Stimulated activated naive CD4-positive, alpha-beta T cell treated with Interleukin-2 at 50 U/mL for 16 hours (primary cell): ENCODE measurements around the gene PCNX3.
"Not testable (repeated sequence)": the region's sequence is repeated elsewhere in the genome, so short reads cannot be mapped to it uniquely, and the experiment has no call there.

ENCODE experiments used
- DNase-seq: peaks from one replicate; lab custom pipeline; 2025; lab: John Stamatoyannopoulos, UW

The PCNX3 gene

DNA sequence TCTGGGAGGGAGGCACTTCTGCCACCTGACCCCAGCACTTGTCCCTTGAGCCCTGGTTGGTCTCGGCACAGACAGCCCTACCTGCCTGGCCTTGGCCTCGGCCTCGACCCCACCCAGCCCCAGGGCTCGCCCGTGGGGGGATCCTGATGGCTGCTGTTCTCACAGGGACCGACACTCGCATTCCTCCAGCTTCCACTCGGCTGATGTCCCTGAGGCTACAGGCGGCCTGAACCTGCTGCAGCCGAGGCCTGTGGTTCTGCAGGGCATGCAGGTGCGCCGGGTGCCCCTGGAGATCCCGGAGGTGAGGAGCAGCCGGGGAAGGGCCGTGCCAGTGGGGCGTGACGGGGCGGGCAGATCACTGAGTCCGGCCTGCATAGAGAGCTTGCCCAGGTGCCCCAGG is 5.1 kb downstream of the PCNX3 start:
- no peak for DNase-seq

GRCh38 chr11:65621460-65621859 is 5.9 kb downstream of the PCNX3 start:
- DNase-seq, result no peak

DNA sequence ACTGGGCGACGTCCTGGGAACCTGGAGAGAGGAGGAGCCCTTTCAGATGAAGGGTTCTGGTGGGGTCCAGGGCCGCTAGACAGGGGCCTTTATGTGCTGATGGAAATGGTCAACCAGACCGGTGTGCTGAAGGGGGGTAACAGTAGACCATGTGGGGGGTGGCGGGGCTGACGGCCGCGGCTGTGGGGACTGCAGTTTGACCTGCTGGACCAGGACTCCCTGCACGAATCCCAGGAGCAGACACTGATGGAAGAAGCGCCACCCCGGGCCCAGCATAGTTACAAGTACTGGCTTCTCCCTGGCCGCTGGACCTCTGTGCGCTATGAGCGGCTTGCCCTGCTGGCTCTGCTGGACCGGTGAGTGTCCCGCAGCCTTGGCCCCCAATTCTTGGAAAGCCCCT is 6.4 kb downstream of the PCNX3 start:
- no peak for DNase-seq

DNA sequence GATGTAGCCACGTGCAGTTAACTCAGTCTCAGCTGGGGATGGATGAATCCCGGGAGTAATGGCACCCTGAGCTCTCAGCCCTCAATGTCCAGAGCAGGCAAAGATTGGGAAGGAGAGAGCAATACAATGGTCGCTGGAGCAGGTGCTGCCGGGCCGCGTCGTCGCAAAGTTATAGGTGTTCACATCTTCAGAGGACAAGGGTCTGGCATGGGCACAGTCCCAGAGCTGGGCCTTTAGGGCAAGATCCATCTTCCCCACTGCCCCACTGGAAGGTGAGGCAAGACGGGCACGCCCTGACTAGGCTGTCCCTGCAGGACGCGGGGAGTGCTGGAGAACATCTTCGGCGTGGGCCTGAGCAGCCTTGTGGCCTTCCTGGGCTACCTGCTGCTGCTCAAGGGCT is 7.6 kb downstream of the PCNX3 start:
- no peak for DNase-seq

DNA sequence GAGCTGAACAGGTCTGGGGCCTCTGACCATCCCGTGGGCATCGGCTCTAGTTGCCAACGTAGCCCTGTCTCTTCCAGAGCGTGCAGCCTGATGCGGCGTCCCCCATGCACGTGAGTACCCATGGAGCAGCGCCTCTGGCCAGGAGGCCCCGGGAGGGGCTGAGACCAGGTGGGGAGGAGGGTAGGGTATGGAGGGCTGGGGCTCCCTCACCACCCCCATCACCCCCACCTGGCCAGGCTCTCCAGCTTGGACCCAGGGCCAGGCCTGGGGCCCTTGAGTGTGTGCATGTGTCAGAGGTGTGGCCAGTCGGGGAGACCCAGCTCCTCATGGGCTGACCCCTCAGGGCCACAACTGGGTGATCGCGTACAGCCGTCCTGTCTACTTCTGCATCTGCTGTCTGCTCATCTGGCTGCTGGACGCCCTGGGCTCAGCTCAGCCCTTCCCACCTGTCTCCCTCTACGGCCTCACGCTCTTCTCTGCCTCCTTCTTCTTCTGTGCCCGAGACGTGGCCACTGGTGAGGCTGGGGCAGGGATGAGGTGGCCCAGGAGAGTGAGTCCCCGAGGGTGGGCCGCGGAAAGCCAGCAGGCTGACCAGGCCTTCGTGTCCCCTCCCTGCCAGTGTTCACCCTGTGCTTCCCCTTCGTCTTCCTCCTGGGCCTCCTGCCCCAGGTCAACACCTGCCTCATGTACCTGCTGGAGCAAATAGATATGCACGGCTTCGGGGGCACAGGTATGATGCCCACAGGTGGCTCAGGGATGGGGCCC is 8.5 kb downstream of the PCNX3 start:
- no peak for DNase-seq

DNA sequence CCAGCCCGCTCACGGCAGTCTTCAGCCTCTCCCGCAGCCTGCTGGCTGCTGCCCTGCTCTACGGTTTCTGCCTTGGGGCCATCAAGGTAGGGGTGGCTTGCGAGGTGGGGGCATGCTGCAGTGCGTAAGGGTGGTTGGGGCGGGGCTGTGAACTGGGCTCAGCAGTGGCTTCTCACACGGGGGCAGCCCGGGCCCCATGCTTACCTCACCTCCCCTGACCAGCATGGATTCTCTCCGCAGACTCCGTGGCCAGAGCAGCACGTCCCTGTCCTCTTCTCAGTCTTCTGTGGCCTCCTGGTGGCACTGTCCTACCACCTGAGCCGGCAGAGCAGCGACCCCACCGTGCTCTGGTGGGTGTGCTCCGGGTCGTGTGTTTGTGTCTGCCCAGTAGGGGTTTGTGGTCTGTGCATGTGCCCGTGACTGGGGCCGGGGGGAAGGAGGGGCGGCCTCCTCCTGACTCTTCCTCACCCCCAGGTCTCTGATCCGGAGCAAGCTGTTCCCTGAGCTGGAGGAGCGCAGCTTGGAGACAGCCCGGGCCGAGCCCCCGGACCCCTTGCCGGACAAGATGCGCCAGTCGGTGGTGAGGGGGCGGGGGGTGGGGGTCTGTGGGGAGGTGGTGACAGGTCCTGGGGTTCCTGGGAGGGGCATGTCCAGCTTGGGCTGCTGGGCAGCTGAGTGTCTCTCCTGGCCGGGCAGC is 9.5 kb downstream of the PCNX3 start:
- DNase-seq, result no peak

- DNase-seq, result peak; percentile 16
These were observed 10.2 kb downstream of the PCNX3 start for GRCh38 chr11:65625628-65626342.

- DNase-seq, result no peak
These were observed 11.6 kb downstream of the PCNX3 start for GRCh38 chr11:65627202-65627601.

DNA sequence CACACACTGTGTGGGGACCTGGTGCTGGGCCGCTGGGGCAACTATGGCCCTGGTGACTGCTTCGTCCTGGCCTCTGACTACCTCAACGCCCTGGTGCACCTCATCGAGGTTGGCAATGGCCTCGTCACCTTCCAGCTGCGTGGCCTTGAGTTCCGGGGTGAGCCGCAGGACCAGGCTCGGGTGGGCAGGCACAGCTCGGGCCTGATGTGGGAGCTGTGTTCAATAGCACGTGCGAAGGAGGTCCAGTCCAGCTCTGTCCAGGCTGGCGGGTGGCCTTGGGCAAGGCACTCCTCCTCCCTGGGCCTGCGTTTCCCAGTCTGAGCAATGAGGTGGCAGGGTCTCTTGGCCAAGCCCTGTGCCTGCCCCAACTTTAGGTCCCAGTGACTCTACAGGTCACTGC is 14.0 kb downstream of the PCNX3 start:
- DNase-seq, result no peak

GRCh38 chr11:65630215-65630614 is 14.6 kb downstream of the PCNX3 start:
- DNase-seq, result no peak

- DNase-seq, result no peak
These were observed 18.0 kb downstream of the PCNX3 start for GRCh38 chr11:65633390-65634108.

GRCh38 chr11:65634109-65634436 is 18.5 kb downstream of the PCNX3 start:
- DNase-seq, result no peak

- no peak for DNase-seq
These were observed 18.9 kb downstream of the PCNX3 start for GRCh38 chr11:65634440-65634839.

GRCh38 chr11:65634905-65635731 is 19.5 kb downstream of the PCNX3 start:
- DNase-seq, result no peak

DNA sequence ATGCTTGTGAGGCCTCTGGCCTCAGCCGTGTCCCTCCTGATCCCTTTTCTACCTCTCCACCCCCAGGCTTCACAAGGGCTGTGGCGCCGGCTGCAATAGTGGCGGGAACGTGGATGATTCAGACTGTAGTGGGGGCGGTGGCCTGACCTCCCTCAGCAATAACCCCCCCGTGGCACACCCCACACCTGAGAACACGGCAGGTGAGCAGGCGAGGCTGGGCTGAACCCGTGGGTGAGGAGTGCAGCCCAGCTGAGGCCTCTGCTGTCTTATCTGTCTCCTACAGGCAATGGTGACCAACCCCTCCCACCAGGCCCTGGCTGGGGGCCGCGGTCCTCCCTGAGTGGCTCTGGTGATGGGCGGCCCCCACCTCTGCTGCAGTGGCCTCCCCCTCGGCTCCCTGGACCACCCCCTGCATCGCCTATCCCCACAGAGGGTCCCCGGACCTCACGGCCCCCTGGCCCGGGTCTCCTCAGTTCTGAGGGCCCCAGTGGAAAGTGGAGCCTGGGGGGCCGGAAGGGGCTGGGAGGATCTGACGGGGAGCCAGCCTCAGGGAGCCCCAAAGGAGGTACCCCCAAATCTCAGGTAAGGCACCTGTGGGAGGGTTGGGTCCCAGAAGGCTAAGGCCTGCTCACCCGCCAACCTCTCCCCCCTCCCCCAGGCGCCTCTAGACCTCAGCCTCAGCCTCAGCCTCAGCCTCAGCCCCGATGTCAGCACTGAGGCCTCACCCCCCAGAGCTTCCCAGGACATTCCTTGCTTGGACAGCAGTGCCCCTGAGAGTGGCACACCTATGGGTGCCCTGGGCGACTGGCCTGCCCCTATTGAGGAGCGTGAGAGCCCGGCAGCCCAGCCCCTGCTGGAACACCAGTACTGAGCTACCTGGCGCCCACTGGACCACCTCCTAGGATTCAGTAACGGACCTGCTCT is 20.8 kb downstream of the PCNX3 start:
- no peak for DNase-seq

DNA sequence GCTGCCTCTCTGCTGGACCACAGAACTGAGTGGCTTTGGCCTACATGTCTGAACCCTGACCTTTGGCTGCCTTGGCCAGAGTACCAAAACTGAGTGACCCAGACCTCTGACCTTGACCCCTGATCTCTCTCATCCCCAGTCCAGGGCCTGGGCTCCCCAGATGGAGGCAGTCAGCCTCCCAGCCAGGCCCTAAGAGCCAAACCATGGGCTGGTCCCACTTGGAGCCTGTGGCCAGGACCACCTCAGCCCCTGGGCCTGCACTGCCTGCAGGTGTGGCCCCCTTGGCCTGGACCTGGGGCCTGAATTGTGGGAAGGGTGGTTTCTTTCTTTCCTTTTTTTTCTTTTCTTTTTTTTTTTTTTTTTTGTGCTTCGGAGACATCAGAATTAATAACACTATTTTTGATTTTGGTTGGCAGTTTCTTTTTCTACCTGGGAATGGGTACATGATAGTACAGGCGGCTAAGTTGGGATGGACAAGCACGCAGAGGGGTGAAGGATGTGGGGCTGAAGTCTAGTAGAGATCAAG is 21.5 kb downstream of the PCNX3 start:
- no peak for DNase-seq

- peak; percentile 54 for DNase-seq
These were observed 22.3 kb downstream of the PCNX3 start, which contains the start of gene SIPA1 for GRCh38 chr11:65637794-65638419. Gene SIPA1 (plus strand): TSS chr11:65638101. CDS start chr11:65640922, 2,821 bp downstream.

- not testable (repeated sequence) for DNase-seq
These were observed 23.6 kb downstream of the PCNX3 start for GRCh38 chr11:65639228-65639597.

- DNase-seq, result peak; percentile 37
These were observed 24.3 kb downstream of the PCNX3 start for GRCh38 chr11:65639623-65640482.
